MG63 (cell line): ENCODE results near the gene IGFBP7. TPM values are rescaled to one million over a fixed set of nuclear protein-coding genes. Genes with fewer than 3 reads are reported as not detected.

Experiments used
- DNase-seq: peaks from one replicate; pipeline ENCODE4 v3.0.0-alpha.2; 2020
- H3K27me3 ChIP-seq: fragments of 250-450 bp; sonication (Bioruptor Pico); 2 replicates; pipeline ENCODE4 v1.5.1; 2020; ENCODE audit warnings: mild to moderate bottlenecking, moderate library complexity
- H3K36me3 ChIP-seq: fragments of 250-450 bp; sonication (Bioruptor Pico); 2 replicates; pipeline ENCODE4 v1.5.1; 2020; ENCODE audit warnings: mild to moderate bottlenecking, moderate library complexity
- H3K4me3 ChIP-seq: fragments of 250-450 bp; sonication (Bioruptor Pico); 2 replicates; pipeline ENCODE4 v1.5.1; 2020; ENCODE audit warnings: mild to moderate bottlenecking, moderate library complexity
- H3K9me3 ChIP-seq: fragments of 250-450 bp; sonication (Bioruptor Pico); 2 replicates; pipeline ENCODE4 v1.5.1; 2020; ENCODE audit warnings: mild to moderate bottlenecking, moderate library complexity
- total RNA-seq: library from RNA; depleted of rRNA; stranded (reverse); fragments of >200 nt; shearing (Covaris generic); gene quantifications from 2 replicates; pipeline ENCODE4 v1.2.3, GENCODE V29; 2014; ENCODE audit warnings: low replicate concordance

The IGFBP7 gene
- total RNA-seq, 1 experiment from 2014 or later: 410 TPM

DNA sequence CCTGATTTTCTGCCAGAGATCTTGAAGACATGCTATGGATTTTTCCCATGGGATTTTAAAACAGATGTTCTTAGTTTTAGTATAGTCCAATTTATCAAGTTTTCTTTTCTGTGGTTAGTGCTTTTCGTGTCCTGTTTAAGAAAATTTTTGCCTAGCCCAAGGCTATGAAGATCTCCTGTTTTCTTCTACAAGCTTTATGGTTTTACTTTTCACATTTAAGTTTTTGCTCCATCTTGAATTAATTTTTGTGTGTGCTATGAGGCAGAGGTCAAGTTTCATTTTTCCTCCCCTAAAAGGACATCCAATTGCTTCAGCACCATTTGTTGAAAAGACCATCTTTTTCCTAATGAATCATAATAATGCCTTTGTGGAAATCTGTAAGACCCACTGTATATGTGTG lies 65.9 kb downstream of the IGFBP7 start:
- no peaks in the 10 kb centered on the region for H3K9me3 ChIP-seq
- no peak overlapping the region for H3K4me3 ChIP-seq
- H3K36me3 ChIP-seq: peaks cover 10% of the 10 kb centered on the region; the same call in 1 of the 2 replicates
- no peak for DNase-seq
- no peaks in the 10 kb centered on the region for H3K27me3 ChIP-seq

DNA sequence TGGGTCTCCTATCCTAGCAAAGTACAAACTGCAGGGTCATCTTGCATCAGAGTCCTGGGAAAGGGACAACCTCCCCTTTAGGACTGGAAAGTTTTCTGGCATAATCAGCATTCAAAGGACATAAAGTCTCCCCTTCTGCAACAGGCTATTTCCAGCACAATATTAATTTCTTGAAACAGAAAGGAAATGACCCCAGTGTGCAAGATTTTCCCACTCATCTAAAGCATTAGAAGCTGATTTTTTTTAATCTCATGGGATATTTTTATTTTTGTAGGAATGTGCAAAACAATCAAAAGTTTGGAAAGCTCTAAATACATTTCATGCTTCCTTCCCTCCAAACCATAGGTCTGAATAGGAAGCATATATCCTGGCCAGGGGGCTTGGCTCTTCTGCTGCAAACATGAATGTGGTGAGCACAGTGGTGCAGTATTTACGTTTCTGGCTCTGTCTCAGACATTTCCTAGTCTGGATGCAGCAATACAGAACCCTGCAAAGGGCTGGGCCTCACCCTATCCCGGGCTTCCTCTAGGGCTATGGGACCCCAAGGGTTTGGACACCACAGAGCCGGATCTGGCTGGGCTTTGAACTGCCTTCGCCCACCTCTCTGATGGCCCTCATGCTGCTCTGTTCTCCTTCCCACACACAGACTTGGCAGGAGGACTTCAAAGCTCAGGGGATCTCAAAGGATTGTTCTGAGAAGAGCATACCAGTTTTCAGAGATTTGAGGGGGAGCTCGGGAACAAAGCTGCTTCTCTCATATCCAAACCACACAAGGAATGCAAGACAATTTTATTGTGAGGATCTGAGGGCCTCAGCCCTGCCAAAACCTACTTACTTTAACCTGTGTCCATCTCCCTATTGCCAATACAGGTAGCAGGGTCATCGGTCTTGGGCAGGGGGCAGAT lies 66.6 kb downstream of the IGFBP7 start:
- Histone ChIP-seq H3K27me3 (no peaks in the 10 kb centered on the region), H3K36me3 (peaks cover 10% of the 10 kb centered on the region; the same call in 1 of the 2 replicates), H3K9me3 (no peaks in the 10 kb centered on the region), H3K4me3 (no peak overlapping the region)
- DNase-seq: no peak

DNA sequence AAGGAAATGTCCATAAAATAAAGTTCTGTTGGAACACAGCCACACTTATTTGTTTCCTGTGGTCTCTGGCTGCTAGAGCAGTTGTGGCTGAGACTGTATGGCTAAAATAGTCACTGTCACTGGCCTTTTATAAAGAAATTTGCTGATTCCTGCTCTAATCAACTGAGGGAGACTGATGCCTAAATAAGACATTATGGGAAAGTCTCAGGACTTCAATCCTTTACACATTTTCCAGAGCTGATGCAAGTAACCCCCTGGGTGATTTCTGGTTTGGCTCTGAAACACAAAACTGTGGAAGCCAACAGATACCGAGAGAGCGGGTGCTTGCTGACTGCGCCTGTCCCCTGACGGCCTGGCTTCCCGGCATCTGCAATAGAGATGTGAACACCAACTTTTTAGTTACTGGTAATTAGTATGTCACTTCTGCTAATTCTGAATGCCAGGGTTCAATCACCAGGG lies 67.4 kb downstream of the IGFBP7 start:
- Histone ChIP-seq H3K36me3 (peaks cover 10% of the 10 kb centered on the region; the same call in 1 of the 2 replicates), H3K9me3 (no peaks in the 10 kb centered on the region), H3K27me3 (no peaks in the 10 kb centered on the region), H3K4me3 (no peak overlapping the region)
- no peak for DNase-seq

DNA sequence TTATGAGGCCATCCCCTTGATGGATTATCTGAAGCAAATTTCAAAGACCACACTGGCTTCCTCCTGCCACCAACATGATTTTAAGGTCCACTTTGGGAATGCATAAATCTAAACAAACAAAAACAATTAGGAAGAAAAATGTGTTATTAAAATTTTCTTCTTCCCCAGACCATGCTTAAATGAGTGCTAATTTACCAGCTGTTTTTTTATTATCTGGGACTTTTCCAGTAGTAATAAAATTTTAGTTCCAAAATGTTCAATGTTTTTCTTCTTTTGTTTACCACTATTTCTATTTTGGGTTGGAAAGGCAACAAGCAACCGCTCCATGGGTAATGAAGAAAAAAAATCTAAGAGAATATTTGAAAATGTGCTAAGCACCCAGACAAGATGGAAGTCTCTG lies 69.2 kb downstream of the IGFBP7 start:
- Histone ChIP-seq H3K36me3 (peaks cover 9% of the 10 kb centered on the region; the same call in 1 of the 2 replicates), H3K27me3 (no peaks in the 10 kb centered on the region), H3K4me3 (no peak overlapping the region), H3K9me3 (no peaks in the 10 kb centered on the region)
- DNase-seq: no peak

DNA sequence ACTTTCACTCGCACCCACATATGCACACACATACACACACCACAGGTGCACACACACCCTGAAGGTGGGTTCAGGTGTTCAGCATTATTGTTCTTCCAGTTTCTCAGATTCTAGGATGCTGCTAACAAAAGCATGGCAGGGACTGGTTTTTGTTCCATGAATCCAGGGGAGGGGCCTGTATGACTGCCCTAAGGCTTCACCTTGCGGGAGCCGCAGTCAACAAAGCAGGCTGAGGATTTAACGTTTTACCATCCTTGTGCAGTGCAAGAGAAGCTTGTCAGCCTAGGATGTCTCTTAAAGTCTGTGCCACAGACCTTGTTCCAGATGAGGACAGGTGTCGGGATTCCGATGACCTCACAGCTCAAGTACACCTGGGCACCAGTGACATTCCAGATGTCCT lies 69.7 kb downstream of the IGFBP7 start:
- peaks cover 9% of the 10 kb centered on the region; the same call in 1 of the 2 replicates for H3K36me3 ChIP-seq
- no peak for DNase-seq

DNA sequence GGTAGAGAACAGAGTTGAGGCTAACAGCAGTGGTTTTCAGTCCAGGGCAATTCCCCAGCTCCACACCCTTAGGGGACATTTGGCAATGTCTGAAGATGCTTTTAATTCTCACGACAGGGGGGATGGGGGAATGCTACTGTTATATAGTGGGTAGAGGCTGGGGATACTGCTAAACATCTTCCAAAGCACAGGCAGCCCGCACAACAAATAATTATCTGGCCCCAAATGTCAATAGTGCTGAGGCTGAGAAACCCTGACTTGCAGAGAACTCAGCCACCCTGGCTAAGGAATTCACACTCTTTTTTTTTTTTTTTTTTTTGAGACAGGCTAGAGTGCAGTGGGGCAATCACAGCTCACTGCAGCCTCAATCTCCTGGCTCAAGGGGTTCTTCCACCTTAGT lies 70.8 kb downstream of the IGFBP7 start:
- Histone ChIP-seq H3K27me3 (no peaks in the 10 kb centered on the region), H3K4me3 (no peak overlapping the region), H3K36me3 (peaks cover 9% of the 10 kb centered on the region; the same call in 1 of the 2 replicates), H3K9me3 (no peaks in the 10 kb centered on the region)
- no peak for DNase-seq

More for the DNA sequence above, 69.7 kb downstream of the IGFBP7 start:
- H3K9me3 ChIP-seq: no peaks in the 10 kb centered on the region
- no peak overlapping the region for H3K4me3 ChIP-seq
- H3K27me3 ChIP-seq: no peaks in the 10 kb centered on the region

DNA sequence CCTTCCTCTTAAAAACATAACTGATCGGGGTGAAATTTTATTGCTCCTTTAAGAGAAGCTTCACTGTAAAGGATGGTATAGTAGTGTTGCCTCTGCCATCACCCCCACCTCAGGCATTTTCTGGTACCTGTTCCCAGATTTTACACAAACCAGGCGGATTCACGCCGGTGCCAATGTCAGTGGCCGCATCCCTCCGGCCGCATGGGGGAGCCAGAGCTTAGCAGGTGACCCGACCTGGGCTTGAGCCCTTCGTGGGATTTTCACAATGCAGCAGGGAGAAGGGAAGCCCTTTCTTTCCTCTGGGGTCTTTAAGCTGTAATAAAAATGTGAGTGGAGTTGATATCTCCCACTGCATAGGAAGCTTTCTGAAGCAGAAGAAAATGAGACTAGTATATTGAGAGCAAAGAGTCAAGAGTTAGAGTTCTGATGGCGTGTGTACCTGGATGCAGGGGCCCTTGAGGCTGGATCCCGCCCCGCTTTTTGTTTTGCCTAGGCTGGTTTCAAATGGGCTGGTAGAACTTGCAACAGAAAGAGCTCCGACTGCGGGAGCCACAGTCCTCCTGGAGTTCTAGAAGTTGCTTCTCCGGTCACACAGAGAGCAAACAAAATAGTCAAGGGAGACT lies 72.1 kb downstream of the IGFBP7 start:
- Histone ChIP-seq H3K36me3 (peaks cover 11% of the 10 kb centered on the region), H3K4me3 (no peak overlapping the region), H3K27me3 (no peaks in the 10 kb centered on the region), H3K9me3 (no peaks in the 10 kb centered on the region)
- DNase-seq: no peak

DNA sequence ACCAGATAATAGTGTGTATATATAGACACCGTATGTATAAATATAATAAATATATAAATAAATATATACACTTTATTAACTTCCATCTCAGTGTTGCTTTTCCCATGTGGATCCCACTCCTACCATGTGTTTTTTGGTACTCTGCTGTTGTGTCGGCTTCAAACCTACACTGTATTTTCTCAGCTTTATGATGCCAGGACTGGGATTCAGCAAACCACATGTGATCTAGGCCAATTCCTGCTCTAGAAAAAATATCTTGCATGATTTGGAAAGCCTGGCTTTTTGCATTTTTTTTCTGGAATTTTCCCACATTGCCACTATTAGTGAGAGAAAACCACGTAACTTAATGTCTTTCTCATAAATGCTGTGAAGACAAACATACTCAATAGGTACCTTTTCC lies 75.7 kb downstream of the IGFBP7 start:
- Histone ChIP-seq H3K4me3 (no peak overlapping the region), H3K27me3 (no peaks in the 10 kb centered on the region), H3K36me3 (peaks cover 34% of the 10 kb centered on the region), H3K9me3 (no peaks in the 10 kb centered on the region)
- DNase-seq: no peak

DNA sequence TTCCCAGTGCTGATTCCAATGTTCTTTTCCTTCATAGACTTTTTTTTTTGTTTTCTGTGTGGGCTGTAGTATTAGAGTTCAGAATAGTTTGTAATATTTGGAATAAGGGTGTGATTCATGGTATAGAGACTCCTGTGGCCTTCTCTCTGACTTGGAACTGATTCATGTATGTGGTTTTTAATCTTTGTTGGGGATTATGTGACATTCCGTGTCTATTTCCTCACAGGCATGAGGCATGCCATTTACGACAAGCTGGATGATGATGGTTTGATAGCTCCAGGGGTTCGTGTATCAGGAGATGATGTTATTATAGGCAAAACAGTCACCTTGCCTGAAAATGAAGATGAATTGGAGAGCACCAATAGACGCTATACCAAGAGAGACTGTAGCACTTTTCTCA lies 87.1 kb downstream of the IGFBP7 start:
- H3K9me3 ChIP-seq: no peaks in the 10 kb centered on the region; the same call in 1 of the 2 replicates
- no peaks in the 10 kb centered on the region for H3K27me3 ChIP-seq
- DNase-seq: peak; percentile 56
- no peak overlapping the region for H3K4me3 ChIP-seq
- peaks cover 69% of the 10 kb centered on the region for H3K36me3 ChIP-seq

DNA sequence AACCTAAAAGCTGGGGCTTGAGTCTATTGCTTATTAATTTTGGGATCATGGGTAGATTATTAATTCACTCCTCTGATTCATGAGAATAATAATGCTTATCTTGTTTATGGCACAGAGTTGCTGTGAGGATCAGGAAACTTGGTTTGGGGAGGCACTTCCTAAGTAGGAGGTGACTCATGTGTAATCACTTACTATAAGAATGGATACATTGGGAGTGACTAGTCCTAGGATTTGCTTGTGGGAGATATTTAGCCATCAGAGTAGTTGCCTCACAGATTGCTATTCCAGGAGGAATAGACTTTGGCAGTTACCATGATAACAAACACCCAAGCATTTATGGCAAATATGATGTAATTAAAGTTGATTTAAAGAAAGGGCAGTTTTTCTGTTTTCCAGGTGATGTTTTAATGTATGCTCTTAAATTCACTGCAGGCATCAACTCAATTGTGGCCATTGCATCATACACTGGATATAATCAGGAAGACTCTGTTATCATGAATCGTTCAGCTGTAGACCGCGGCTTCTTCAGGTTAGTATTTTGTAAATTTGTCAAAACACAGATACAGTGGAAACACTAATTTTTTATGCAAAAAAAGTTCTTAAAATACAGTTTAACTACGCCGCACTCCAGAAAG lies 89.6 kb downstream of the IGFBP7 start:
- Histone ChIP-seq H3K9me3 (no peaks in the 10 kb centered on the region; the same call in 1 of the 2 replicates), H3K27me3 (no peaks in the 10 kb centered on the region), H3K36me3 (peaks cover 63% of the 10 kb centered on the region), H3K4me3 (no peak overlapping the region)
- peak; percentile 14 for DNase-seq

DNA sequence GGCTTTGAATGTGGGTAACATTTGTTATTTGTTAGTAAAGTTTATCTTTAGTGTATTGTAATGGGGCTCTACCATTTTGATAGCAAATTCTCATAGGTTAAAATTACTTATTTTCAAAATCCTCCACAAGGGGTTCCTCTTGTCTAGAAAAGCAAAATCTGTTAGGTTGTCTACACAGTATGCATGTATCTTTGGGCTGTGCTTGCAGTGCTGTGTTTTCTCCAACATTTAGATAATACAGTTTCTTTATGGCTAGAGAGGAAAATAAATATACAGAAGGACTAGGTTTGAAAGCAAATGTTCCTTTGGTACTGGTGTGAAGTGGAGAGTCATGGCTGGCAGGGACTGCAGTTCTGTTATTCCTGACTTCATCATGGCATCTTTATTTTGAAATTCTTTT lies 91.2 kb downstream of the IGFBP7 start:
- Histone ChIP-seq H3K9me3 (no peaks in the 10 kb centered on the region; the same call in 1 of the 2 replicates), H3K4me3 (no peak overlapping the region), H3K36me3 (peaks cover 55% of the 10 kb centered on the region), H3K27me3 (no peaks in the 10 kb centered on the region)
- no peak for DNase-seq

DNA sequence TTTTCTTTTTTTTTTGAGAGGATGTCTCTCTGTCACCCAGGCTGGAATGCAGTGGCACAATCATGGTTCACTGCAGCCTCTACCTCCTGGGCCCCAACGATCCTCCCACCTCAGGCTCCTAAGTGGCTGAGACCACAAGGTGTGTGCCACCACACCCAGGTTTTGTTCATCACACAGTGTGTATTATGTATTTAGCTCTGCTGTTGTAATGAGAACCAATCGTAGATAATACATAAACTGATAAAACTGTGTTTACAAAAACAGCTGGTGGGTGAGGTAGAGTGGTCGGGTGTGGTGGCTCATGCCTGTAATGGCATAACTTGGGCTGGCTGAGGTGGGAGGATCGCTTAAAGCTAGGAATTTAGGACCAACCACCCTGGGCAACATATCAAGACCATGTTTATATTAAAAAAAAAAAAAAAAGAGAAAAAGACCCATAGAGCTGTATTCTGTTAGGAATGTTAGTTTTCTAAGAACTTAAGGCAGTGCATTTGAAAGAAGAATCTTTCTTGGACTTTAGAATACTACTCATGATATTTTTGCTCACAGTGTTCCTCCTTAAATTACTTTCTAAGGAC lies 96.6 kb downstream of the IGFBP7 start:
- DNase-seq: no peak
- H3K27me3 ChIP-seq: no peaks in the 10 kb centered on the region
- H3K9me3 ChIP-seq: no peaks in the 10 kb centered on the region
- no peak overlapping the region for H3K4me3 ChIP-seq
- peaks cover 47% of the 10 kb centered on the region for H3K36me3 ChIP-seq

DNA sequence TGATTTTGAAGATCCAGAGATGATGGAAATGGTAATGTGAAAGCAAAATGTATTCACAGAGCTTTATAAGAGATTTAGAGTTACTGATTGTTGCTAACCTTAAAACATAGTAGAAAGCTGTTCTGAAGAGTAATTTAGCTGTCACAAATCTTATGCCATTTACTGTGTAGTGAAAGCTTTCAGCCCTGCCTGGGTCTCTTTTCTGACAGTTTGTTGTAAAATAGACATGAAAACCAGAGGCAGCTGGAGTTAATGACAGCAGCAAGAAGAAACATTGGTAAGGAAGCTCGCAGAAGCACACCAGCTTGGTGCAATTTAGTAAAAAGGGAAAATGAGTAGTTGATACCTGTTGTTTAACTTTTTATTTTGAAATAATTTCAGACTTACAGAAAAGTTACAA lies 110.4 kb downstream of the IGFBP7 start:
- Histone ChIP-seq H3K9me3 (no peaks in the 10 kb centered on the region), H3K36me3 (peaks cover 46% of the 10 kb centered on the region), H3K4me3 (no peak overlapping the region), H3K27me3 (no peaks in the 10 kb centered on the region)
- DNase-seq: no peak

DNA sequence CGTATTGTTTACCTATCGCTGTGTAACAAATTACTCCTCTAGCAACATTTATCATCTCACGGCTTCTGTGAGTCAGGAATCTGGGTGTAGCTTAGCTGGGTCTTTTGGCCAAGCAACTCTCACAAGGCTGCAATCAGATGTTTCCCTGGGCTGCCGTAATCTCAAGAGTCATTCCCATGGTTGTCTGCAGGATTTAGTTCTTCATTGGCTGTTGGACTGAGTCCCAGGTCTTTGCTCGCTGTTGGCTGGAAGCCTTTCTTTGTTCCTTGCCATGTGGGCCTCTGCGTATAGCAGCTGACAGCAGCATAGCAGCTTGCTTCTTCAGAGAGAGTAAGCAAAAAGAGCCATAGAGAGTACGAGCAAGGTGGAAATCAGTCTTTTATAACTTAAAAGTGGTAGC lies 114.7 kb downstream of the IGFBP7 start:
- Histone ChIP-seq H3K4me3 (no peak overlapping the region), H3K27me3 (no peaks in the 10 kb centered on the region), H3K9me3 (no peaks in the 10 kb centered on the region), H3K36me3 (peaks cover 49% of the 10 kb centered on the region)
- DNase-seq: peak; percentile 84

DNA sequence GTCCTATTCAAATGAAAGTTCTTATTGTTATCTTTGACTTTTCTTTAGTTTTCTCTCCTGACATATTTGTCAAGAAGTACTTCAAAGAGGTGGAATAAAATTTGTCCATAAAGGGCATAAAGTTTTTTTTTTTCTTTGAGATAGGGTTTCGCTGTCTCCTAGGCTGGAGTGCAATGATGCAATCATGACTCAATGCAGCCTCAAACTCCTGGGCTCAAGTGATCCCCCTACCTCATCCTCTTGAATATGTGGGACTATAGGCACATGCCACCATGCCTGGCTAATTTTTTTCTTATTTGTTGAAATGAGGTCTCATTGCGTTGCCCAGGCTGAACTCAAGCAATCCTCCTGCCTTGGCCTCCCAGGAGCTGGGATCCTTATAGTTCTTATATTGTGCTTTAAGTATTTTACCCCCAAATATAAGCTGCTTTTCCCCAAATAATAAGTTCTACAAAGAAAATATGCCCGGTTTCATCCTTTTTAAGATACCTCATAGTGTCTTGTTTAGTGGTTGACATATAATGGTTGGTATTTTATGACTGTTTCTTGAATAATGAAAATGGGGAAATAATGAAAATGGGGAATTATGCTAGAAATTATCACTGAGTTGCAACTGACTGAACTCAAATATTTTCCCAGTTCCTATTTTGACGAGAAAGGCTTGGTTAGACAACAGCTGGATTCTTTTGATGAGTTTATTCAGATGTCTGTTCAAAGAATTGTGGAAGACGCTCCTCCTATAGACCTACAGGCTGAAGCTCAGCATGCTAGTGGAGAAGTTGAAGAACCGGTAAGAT lies 119.9 kb downstream of the IGFBP7 start:
- Histone ChIP-seq H3K9me3 (no peaks in the 10 kb centered on the region), H3K27me3 (no peaks in the 10 kb centered on the region), H3K36me3 (peaks cover 45% of the 10 kb centered on the region), H3K4me3 (no peak overlapping the region)
- DNase-seq: no peak

DNA sequence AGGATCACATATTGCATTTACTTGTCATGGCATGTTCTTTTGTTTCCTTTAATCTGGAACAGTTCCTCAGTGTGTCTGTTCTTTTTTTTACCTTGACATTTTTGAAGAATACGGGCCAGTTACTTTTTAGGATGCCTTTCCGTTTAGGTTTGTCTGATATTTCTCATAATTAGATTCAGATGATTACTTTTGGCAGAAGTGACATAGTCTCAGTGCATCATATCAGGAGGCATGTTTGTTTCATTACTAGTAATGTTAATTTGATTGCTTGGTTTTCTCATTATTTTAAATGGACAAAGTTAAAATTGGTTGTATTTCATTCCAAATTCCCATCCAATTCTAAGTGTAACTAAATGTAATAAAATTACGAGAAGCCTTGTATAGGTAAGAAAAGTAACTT lies 123.2 kb downstream of the IGFBP7 start:
- peaks cover 32% of the 10 kb centered on the region for H3K36me3 ChIP-seq
- no peak for DNase-seq
- no peaks in the 10 kb centered on the region for H3K9me3 ChIP-seq
- H3K4me3 ChIP-seq: no peak overlapping the region
- H3K27me3 ChIP-seq: no peaks in the 10 kb centered on the region
